ENCODE measurements around the gene SLC7A14. TPM values are rescaled to one million over a fixed set of nuclear protein-coding genes. Genes with fewer than 3 reads are reported as not detected.

Gene SLC7A14
- total RNA-seq, 1 experiment from 2014 or later = not detected

DNA sequence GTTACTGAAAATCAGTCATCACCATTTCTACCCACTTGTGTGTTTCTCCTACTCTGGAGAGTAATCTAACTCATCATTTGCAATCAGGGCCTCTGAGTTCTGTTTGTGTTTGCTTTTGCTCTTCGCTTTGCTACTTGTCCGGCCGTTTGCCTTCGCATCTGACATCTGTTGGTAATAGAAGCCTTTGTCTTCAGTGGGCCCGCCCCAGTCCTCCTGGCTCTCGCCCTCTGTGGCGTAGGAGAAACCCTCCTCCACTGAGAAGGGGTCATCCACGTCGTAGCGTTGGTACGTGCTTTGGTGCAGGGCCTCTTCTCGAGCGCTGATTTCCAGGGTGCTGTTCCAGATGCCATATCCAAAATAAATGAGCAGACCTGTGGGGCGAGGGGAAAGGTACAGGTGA is 118.9 kb downstream of the SLC7A14 start:
- Histone ChIP-seq H3K27me3 (ENCODE audit: low read length) (no peaks in the 10 kb centered on the region), H3K4me2 (ENCODE audit: low read length) (no peak overlapping the region), H3K9ac (ENCODE audit: low read length) (no peak overlapping the region), H3K79me2 (ENCODE audit: low read length) (no peaks in the 10 kb centered on the region), H3K9me3 (ENCODE audit: low read length) (no peaks in the 10 kb centered on the region), H2AFZ (ENCODE audit: low read length) (no peak overlapping the region), H4K20me1 (ENCODE audit: low read length) (no peaks in the 10 kb centered on the region), H3K36me3 (ENCODE audit: low read depth, low read length) (no peaks in the 10 kb centered on the region), H3K4me3 (ENCODE audit: low read length) (no peak overlapping the region), H3K9me2 (replicated peaks; ENCODE audit: low read length) (no peaks in the 10 kb centered on the region), H3K4me1 (ENCODE audit: insufficient read depth, low read length) (peaks cover 56% of the 10 kb centered on the region), H3F3A (ENCODE audit: low read length, unreplicated experiment) (no peaks in the 10 kb centered on the region), H3K27ac (ENCODE audit: low read length) (no peak overlapping the region)
- no TSS peak for BruUV-seq (replicated peaks)
- POLR2A ChIA-PET (ENCODE audit: unreplicated experiment) = no interaction called here
- CTCF ChIA-PET = no interaction called here
- ATAC-seq = no peak
- no peak for TF ChIP-seq EZH2phosphoT487 (IDR thresholded peaks at IDR 0.05; ENCODE audit: borderline replicate concordance, low read length)
- no peak for TF ChIP-seq EZH2 (IDR thresholded peaks at IDR 0.05; ENCODE audit: low read length, unreplicated experiment)
- TF ChIP-seq, protein P1, sequence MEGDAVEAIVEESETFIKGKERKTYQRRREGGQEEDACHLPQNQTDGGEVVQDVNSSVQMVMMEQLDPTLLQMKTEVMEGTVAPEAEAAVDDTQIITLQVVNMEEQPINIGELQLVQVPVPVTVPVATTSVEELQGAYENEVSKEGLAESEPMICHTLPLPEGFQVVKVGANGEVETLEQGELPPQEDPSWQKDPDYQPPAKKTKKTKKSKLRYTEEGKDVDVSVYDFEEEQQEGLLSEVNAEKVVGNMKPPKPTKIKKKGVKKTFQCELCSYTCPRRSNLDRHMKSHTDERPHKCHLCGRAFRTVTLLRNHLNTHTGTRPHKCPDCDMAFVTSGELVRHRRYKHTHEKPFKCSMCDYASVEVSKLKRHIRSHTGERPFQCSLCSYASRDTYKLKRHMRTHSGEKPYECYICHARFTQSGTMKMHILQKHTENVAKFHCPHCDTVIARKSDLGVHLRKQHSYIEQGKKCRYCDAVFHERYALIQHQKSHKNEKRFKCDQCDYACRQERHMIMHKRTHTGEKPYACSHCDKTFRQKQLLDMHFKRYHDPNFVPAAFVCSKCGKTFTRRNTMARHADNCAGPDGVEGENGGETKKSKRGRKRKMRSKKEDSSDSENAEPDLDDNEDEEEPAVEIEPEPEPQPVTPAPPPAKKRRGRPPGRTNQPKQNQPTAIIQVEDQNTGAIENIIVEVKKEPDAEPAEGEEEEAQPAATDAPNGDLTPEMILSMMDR (conservative IDR thresholded peaks at IDR 0.05; ENCODE audit: low read depth, low read length) = no peak
- DNase-seq = no peak
- intact Hi-C loops (cut with micrococcal nuclease) = loop anchor here (2.0 to 5.0 kb wide), 2 partner anchors 275 to 344 kb away; no protein-coding TSS in a partner anchor

DNA sequence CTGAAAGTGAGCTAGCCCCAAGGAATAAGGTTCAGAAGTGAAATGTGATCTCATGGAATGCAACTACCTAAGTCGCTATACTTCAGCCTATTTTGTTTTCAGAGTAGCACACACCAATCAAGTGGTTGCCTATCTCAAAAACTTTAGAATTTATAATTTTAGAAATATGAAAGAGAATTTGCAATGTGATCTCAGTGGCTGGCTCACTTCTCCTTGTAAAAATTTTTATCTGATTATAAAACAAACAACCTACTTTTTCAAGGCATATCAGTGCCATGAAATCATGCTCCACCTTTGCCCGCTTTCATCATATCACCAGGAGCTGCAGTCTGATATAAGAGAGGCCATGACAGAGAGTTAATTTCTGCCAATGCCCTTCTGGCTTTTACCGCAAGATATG is 119.9 kb downstream of the SLC7A14 start:
- no peaks in the 10 kb centered on the region for H4K20me1 ChIP-seq (ENCODE audit: low read length)
- TF ChIP-seq EZH2 (IDR thresholded peaks at IDR 0.05; ENCODE audit: low read length, unreplicated experiment) (no peak), EZH2phosphoT487 (IDR thresholded peaks at IDR 0.05; ENCODE audit: borderline replicate concordance, low read length) (no peak)
- TF ChIP-seq, protein P1 (conservative IDR thresholded peaks at IDR 0.05; ENCODE audit: low read depth, low read length) = no peak
- H2AFZ ChIP-seq (ENCODE audit: low read length) = peak overlapping the region; percentile 3; the same call in 1 of the 2 replicates
- H3K36me3 ChIP-seq (ENCODE audit: low read depth, low read length) = no peaks in the 10 kb centered on the region
- no peak overlapping the region for H3K4me3 ChIP-seq (ENCODE audit: low read length)
- peak; percentile 51 for ATAC-seq
- no peaks in the 10 kb centered on the region for H3K9me2 ChIP-seq (replicated peaks; ENCODE audit: low read length)
- peak; percentile 63 for DNase-seq
- no TSS peak for BruUV-seq (replicated peaks)
- no peaks in the 10 kb centered on the region for H3K27me3 ChIP-seq (ENCODE audit: low read length)
- peak overlapping the region; percentile 44 for H3K4me2 ChIP-seq (ENCODE audit: low read length)
- intact Hi-C loops (cut with micrococcal nuclease) = loop anchor here (2.0 to 5.0 kb wide), 2 partner anchors 276 to 345 kb away; no protein-coding TSS in a partner anchor
- no peak overlapping the region for H3K27ac ChIP-seq (ENCODE audit: low read length)
- H3F3A ChIP-seq (ENCODE audit: low read length, unreplicated experiment) = no peaks in the 10 kb centered on the region
- H3K9ac ChIP-seq (ENCODE audit: low read length) = no peak overlapping the region
- peaks cover 53% of the 10 kb centered on the region for H3K4me1 ChIP-seq (ENCODE audit: insufficient read depth, low read length)
- POLR2A ChIA-PET (ENCODE audit: unreplicated experiment) = interaction anchor here (0.6 to 0.7 kb wide), 2 partner anchors 110 to 157 kb away, joined by 3 to 5 read pairs; no protein-coding TSS in a partner anchor
- no peaks in the 10 kb centered on the region for H3K79me2 ChIP-seq (ENCODE audit: low read length)
- H3K9me3 ChIP-seq (ENCODE audit: low read length) = no peaks in the 10 kb centered on the region
- CTCF ChIA-PET = no interaction called here

DNA sequence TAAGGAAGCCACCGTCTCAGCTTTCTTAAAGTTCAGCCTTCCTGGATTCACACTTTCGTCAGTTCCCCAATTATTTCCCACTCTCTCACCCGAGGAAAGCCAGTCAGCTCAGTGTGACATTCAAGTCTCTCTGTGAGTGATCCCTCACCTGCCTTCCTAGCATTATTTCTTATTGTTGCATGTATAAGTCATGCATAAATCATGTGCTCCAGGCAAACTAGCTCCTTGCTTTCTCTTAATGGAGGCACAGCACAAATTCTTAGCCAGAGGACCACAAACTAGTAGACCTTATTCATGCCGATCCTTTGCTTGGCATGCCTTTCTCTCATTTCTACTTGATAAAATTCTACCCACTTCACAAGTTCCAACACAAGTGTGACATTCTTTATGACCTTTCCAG is 122.9 kb downstream of the SLC7A14 start:
- no peak overlapping the region for H3K27ac ChIP-seq (ENCODE audit: low read length)
- no peak for TF ChIP-seq EZH2 (IDR thresholded peaks at IDR 0.05; ENCODE audit: low read length, unreplicated experiment)
- no peak for TF ChIP-seq EZH2phosphoT487 (IDR thresholded peaks at IDR 0.05; ENCODE audit: borderline replicate concordance, low read length)
- TF ChIP-seq, protein P1 (conservative IDR thresholded peaks at IDR 0.05; ENCODE audit: low read depth, low read length) = no peak
- ATAC-seq (no peak), DNase-seq (no peak)
- intact Hi-C loops (cut with micrococcal nuclease) = loop anchor here (2.0 kb wide), 1 partner anchor 24 kb away; no protein-coding TSS in a partner anchor
- H2AFZ ChIP-seq (ENCODE audit: low read length) = no peak overlapping the region
- no peaks in the 10 kb centered on the region for H3K36me3 ChIP-seq (ENCODE audit: low read depth, low read length)
- H3K27me3 ChIP-seq (ENCODE audit: low read length) = no peaks in the 10 kb centered on the region
- ChIA-PET POLR2A (ENCODE audit: unreplicated experiment) (no interaction called here), CTCF (no interaction called here)
- no peaks in the 10 kb centered on the region for H3K9me3 ChIP-seq (ENCODE audit: low read length)
- no peaks in the 10 kb centered on the region for H3F3A ChIP-seq (ENCODE audit: low read length, unreplicated experiment)
- no peak overlapping the region for H3K4me2 ChIP-seq (ENCODE audit: low read length)
- no peak overlapping the region for H3K4me3 ChIP-seq (ENCODE audit: low read length)
- H3K9ac ChIP-seq (ENCODE audit: low read length) = no peak overlapping the region
- no peaks in the 10 kb centered on the region for H4K20me1 ChIP-seq (ENCODE audit: low read length)
- H3K4me1 ChIP-seq (ENCODE audit: insufficient read depth, low read length) = peaks cover 25% of the 10 kb centered on the region
- H3K9me2 ChIP-seq (replicated peaks; ENCODE audit: low read length) = no peaks in the 10 kb centered on the region
- BruUV-seq (replicated peaks) = no TSS peak
- H3K79me2 ChIP-seq (ENCODE audit: low read length) = no peaks in the 10 kb centered on the region

All from PC-3 (cell line).